ENCODE measurements around the gene GASK1A.

GASK1A gene

DNA sequence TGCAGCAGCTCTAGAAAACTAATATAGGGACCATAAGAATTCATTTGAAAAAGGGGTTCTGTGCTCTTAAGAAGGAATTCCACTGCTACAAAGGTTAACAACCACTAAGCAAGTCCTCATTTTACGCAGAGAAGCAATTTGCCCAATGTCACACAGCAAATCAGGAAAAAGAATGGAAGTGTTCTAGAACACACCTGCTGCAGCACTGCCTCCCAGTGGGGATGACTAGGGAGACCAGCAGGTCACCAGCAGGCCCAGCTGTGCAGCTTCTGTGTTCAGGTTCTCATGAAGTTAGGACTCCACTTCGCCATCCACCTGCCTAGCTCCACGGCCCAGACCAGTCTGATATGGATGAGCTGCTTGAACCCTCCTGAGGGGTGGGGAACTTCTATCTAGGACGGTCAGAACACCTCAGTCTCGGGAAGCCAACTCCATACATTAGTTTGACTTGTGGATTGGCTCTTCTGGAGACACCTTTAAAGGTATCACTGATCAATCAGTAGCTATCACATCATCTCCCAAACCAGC, 108.2 kb downstream of the GASK1A start:
- DNase-seq (ENCODE audit: low spot score): no peak

DNA sequence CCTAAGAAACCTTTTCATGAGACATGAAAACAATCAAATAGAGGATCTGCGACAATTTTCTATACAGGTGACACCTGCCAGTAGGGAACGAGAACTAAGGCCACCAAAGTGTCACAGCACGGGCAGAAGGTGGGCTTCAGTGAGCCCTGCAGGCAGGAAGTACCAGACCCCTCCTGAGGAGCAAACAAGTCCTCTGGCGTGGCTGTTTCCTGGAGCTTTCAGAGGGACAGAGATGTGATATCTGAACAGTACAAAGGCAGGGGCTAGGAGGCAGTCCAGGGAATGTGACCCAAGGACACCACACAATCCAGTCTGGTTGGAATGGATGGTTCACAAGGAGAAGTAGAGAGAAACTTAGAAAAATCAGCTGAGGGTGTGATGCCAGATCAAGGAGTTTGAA, 110.0 kb downstream of the GASK1A start:
- no peak for DNase-seq (ENCODE audit: low spot score)

- no peak for DNase-seq (ENCODE audit: low spot score)
Observed at GRCh38 chr3:43090238-43090637, 111.1 kb downstream of the GASK1A start.

GRCh38 chr3:43091481-43091880, 112.4 kb downstream of the GASK1A start:
- DNase-seq (ENCODE audit: low spot score): no peak

- DNase-seq (ENCODE audit: low spot score): peak; percentile 56
Observed at GRCh38 chr3:43093006-43093405, 113.9 kb downstream of the GASK1A start.

DNA sequence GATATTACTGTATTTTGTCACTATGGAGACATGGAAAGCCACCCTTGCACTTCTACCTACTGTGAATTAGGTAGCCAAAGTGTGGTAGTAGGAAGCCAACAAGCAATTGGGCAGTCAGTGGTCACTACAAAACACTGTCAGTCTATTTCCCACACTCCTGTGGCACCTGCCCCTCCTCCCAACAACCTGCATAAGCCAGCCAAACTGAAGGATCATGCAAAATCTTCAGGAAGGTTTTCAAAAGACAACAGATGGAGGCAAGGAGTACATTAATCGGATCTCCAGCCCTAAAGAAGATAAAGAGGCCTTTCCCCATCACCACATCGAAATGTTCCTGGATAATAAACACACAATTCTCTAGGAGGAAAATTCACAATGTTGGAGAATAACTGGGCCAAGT, 114.9 kb downstream of the GASK1A start:
- peak; percentile 58 for DNase-seq (ENCODE audit: low spot score)

GRCh38 chr3:43094381-43094780, 115.3 kb downstream of the GASK1A start:
- peak; percentile 63 for DNase-seq (ENCODE audit: low spot score)

- DNase-seq (ENCODE audit: low spot score): peak; percentile 69
Observed at GRCh38 chr3:43094851-43095250, 115.7 kb downstream of the GASK1A start.

GRCh38 chr3:43095370-43095769, 116.3 kb downstream of the GASK1A start:
- no peak for DNase-seq (ENCODE audit: low spot score)

DNA sequence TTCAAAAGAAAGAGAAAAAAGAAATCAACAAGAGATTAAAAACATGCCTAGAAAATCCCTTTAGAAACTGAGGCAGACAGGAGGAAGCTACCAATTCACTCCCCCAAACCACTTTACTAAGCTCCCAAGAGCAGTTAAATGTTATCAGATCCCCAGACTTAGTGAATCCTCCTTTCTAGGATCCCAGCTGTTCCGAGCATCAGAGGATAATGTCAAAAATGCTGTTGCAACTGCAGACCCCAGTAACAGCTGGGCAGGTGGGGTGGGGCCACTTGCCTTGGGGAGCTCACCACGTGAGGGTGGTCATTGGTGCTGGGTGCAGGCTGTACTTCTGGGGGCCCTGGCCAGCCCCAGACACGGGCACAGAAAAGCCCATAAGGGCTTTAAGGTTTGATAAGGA, 117.7 kb downstream of the GASK1A start:
- DNase-seq (ENCODE audit: low spot score): no peak

DNA sequence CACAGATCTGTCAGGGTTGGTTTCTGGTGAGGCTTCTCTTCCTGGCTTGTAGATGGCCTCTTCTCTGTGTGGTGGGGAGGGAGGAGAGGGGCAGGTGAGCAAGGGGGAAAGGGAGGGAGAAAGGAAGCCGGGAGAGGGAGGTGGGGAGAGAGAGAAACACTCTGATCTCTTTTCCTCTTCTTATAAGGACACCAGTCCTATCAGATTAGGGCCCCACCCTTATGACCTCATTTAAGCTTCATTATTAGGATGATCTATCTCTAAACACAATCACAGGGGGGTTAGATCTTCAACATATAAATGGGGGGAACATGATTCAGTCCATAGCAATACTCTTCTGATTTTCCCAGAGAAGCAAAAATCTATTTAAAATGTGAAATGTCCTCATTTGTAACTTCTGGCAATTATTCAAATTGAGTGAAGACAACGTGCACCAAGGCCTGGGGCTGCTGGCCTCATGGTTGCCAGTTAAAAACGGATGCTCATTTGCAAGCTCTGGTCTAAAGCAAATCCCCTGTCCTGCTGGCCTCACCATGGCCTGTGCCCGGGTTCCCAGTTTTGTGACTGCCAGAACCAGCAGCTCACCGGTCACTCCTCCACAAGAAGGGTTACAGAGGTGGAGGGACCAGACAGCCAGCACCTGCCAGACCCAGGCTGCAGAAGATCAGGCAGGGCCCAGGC, 118.4 kb downstream of the GASK1A start:
- no peak for DNase-seq (ENCODE audit: low spot score)

- no peak for DNase-seq (ENCODE audit: low spot score)
Observed at GRCh38 chr3:43098761-43099160, 119.7 kb downstream of the GASK1A start.

- DNase-seq (ENCODE audit: low spot score): no peak
Observed at GRCh38 chr3:43102773-43103480, 123.8 kb downstream of the GASK1A start.

- DNase-seq (ENCODE audit: low spot score): no peak
Observed at GRCh38 chr3:43104039-43104438, 124.9 kb downstream of the GASK1A start.

- peak; percentile 64 for DNase-seq (ENCODE audit: low spot score)
Observed at GRCh38 chr3:43104660-43105595, 125.8 kb downstream of the GASK1A start.

- DNase-seq (ENCODE audit: low spot score): peak; percentile 99
Observed at GRCh38 chr3:43105596-43106292, 126.6 kb downstream of the GASK1A start, which contains the start of gene POMGNT2. Gene POMGNT2 (minus strand): TSS chr3:43106079. CDS start chr3:43081431, 24,648 bp downstream.

- no peak for DNase-seq (ENCODE audit: low spot score)
Observed at GRCh38 chr3:43106293-43106628, 127.2 kb downstream of the GASK1A start.

All from D341Med (cell line).